Measurements from ENCODE around the gene CD274.

CD274 gene

GRCh38 chr9:5449521-5450358 lies 602 bp upstream of the CD274 start:
- H3K4me3 ChIP-seq (ENCODE audit: control insufficient read depth, low read depth, low read length) = peak overlapping the region; percentile 58
- no peak for TF ChIP-seq CTCF (IDR thresholded peaks at IDR 0.05; ENCODE audit: control insufficient read depth, insufficient read depth, low read depth, low read length, missing control alignments)
- DNase-seq (ENCODE audit: low read depth) = no peak

- DNase-seq (ENCODE audit: low read depth) = no peak
- H3K4me3 ChIP-seq (ENCODE audit: control insufficient read depth, low read depth, low read length) = no peak overlapping the region
- no peak for TF ChIP-seq CTCF (IDR thresholded peaks at IDR 0.05; ENCODE audit: control insufficient read depth, insufficient read depth, low read depth, low read length, missing control alignments)
Measured at GRCh38 chr9:5452286-5452609, 1.9 kb downstream of the CD274 start.

- no peak overlapping the region for H3K4me3 ChIP-seq (ENCODE audit: control insufficient read depth, low read depth, low read length)
- TF ChIP-seq CTCF (IDR thresholded peaks at IDR 0.05; ENCODE audit: control insufficient read depth, insufficient read depth, low read depth, low read length, missing control alignments) = no peak
- no peak for DNase-seq (ENCODE audit: low read depth)
Measured at GRCh38 chr9:5453004-5453403, 2.7 kb downstream of the CD274 start.

GRCh38 chr9:5453673-5454072 lies 3.3 kb downstream of the CD274 start:
- no peak overlapping the region for H3K4me3 ChIP-seq (ENCODE audit: control insufficient read depth, low read depth, low read length)
- DNase-seq (ENCODE audit: low read depth) = no peak

GRCh38 chr9:5455181-5455580 lies 4.8 kb downstream of the CD274 start:
- no peak for DNase-seq (ENCODE audit: low read depth)
- H3K4me3 ChIP-seq (ENCODE audit: control insufficient read depth, low read depth, low read length) = no peak overlapping the region
- TF ChIP-seq CTCF (IDR thresholded peaks at IDR 0.05; ENCODE audit: control insufficient read depth, insufficient read depth, low read depth, low read length, missing control alignments) = no peak

More at GRCh38 chr9:5453673-5454072, 3.3 kb downstream of the CD274 start:
- no peak for TF ChIP-seq CTCF (IDR thresholded peaks at IDR 0.05; ENCODE audit: control insufficient read depth, insufficient read depth, low read depth, low read length, missing control alignments)

- H3K4me3 ChIP-seq (ENCODE audit: control insufficient read depth, low read depth, low read length) = no peak overlapping the region
- TF ChIP-seq CTCF (IDR thresholded peaks at IDR 0.05; ENCODE audit: control insufficient read depth, insufficient read depth, low read depth, low read length, missing control alignments) = no peak
- DNase-seq (ENCODE audit: low read depth) = no peak
Measured at GRCh38 chr9:5459289-5459829, 9.0 kb downstream of the CD274 start.

All from AG09309 (cell line).